Measurements from ENCODE around the gene FSTL1.

DNA sequence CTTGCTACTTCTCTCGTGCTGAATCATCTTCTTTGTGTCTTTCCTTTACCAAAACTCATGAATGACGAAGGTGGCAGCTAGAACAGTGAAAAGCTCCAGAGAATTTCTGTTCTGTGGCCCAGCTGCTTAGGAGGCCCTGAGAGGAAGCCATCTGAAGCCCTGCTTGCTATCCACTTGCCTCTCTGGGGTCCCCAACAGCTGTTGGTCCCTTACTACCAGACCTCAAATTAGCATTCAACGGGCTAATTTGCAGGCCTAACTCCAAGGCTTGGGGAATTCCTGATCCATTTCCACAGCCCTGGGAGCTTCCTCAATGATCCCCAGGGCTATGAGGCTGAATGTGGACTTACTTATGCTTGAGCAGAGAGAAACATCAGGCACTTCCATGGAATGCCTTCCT is 37.5 kb upstream of the FSTL1 start:
- TF ChIP-seq, protein P1, sequence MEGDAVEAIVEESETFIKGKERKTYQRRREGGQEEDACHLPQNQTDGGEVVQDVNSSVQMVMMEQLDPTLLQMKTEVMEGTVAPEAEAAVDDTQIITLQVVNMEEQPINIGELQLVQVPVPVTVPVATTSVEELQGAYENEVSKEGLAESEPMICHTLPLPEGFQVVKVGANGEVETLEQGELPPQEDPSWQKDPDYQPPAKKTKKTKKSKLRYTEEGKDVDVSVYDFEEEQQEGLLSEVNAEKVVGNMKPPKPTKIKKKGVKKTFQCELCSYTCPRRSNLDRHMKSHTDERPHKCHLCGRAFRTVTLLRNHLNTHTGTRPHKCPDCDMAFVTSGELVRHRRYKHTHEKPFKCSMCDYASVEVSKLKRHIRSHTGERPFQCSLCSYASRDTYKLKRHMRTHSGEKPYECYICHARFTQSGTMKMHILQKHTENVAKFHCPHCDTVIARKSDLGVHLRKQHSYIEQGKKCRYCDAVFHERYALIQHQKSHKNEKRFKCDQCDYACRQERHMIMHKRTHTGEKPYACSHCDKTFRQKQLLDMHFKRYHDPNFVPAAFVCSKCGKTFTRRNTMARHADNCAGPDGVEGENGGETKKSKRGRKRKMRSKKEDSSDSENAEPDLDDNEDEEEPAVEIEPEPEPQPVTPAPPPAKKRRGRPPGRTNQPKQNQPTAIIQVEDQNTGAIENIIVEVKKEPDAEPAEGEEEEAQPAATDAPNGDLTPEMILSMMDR (IDR thresholded peaks at IDR 0.05): no peak
- TF ChIP-seq POLR2A (IDR thresholded peaks at IDR 0.05): no peak
